HCT116 (cell line): Measurements from ENCODE around the gene CTBP1.

Source experiments
- CEBPB ChIP-seq: IDR thresholded peaks from 2 replicates; pipeline ENCODE4 v1.6.1; 2012; ENCODE audit warnings: low read depth
- CTCF ChIP-seq, 3 experiments: fragments of 200-600 bp in 1 of 3; sonication (generic) in 1 of 3; IDR thresholded peaks in 2 of 3; conservative IDR thresholded peaks in 1 of 3; 2 replicates each; pipeline ENCODE4 v1.5.1; 2012 to 2017; ENCODE audit warnings: low read depth in 2 of 3, low read length in 2 of 3, antibody characterized with exemption in 1 of 3, borderline replicate concordance in 1 of 3, control low read depth in 1 of 3, mild to moderate bottlenecking in 1 of 3, mixed read lengths in 1 of 3, mixed run types in 1 of 3, moderate library complexity in 1 of 3; ENCODE audit not compliant: insufficient read depth in 1 of 3
- EZH2phosphoT487 ChIP-seq: fragments of 200-600 bp; IDR thresholded peaks from 2 replicates; pipeline ENCODE4 v1.6.1; 2018; ENCODE audit warnings: antibody characterized with exemption, borderline replicate concordance
- JUND ChIP-seq: IDR thresholded peaks from 2 replicates; pipeline ENCODE4 v1.6.1; 2012
- POLR2A ChIP-seq: IDR thresholded peaks from 2 replicates; pipeline ENCODE4 v1.7.0; 2011; ENCODE audit warnings: borderline replicate concordance; ENCODE audit not compliant: insufficient read depth, insufficient read length; ENCODE audit errors: extremely low read depth
- POLR2AphosphoS5 ChIP-seq: IDR thresholded peaks from 2 replicates; pipeline ENCODE4 v1.6.1; 2011; ENCODE audit warnings: mild to moderate bottlenecking, low read depth, low read length, moderate library complexity
- TF ChIP-seq, protein P1 (sequence below): IDR thresholded peaks from 2 replicates; pipeline ENCODE4 v1.6.1; 2012; ENCODE audit warnings: low read depth

DNA sequence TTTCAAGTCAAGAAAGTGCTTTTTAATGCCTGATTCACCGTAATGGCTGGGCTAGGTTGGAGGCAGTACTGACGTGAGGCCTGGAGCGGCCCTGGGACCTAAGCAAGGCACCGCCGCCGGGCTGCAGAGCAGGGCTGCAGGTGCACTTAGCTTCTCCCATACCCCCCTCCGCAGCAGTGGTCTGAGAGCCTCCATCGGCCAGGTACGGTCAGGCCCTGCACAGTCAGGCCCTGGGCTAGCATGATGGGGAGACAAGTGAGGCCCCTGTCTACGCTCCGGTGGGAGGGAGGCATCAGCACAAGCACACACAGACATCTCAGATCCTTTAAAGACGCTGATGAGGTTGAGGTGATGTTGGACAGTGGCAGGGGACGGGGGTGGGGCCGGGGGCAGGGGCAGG is 45.5 kb upstream of the CTBP1 start:
- TF ChIP-seq POLR2A (no peak), CTCF (IDR thresholded peaks at IDR 0.05 in 2 of 3, conservative IDR thresholded peaks at IDR 0.05 in 1 of 3; ENCODE audit: borderline replicate concordance in 1 of 3, insufficient read depth in 1 of 3, low read depth in 2 of 3, low read length in 2 of 3) (no peak), POLR2AphosphoS5 (no peak), JUND (no peak), CEBPB (no peak), EZH2phosphoT487 (no peak)
- TF ChIP-seq, protein P1, sequence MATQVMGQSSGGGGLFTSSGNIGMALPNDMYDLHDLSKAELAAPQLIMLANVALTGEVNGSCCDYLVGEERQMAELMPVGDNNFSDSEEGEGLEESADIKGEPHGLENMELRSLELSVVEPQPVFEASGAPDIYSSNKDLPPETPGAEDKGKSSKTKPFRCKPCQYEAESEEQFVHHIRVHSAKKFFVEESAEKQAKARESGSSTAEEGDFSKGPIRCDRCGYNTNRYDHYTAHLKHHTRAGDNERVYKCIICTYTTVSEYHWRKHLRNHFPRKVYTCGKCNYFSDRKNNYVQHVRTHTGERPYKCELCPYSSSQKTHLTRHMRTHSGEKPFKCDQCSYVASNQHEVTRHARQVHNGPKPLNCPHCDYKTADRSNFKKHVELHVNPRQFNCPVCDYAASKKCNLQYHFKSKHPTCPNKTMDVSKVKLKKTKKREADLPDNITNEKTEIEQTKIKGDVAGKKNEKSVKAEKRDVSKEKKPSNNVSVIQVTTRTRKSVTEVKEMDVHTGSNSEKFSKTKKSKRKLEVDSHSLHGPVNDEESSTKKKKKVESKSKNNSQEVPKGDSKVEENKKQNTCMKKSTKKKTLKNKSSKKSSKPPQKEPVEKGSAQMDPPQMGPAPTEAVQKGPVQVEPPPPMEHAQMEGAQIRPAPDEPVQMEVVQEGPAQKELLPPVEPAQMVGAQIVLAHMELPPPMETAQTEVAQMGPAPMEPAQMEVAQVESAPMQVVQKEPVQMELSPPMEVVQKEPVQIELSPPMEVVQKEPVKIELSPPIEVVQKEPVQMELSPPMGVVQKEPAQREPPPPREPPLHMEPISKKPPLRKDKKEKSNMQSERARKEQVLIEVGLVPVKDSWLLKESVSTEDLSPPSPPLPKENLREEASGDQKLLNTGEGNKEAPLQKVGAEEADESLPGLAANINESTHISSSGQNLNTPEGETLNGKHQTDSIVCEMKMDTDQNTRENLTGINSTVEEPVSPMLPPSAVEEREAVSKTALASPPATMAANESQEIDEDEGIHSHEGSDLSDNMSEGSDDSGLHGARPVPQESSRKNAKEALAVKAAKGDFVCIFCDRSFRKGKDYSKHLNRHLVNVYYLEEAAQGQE = no peak
